GM19240 (cell line): ENCODE results near the gene ELAC1.

ENCODE experiments used
- DNase-seq: peaks from one replicate; pipeline ENCODE4 v3.0.0; 2011; ENCODE audit warnings: low spot score; ENCODE audit not compliant: insufficient read length

Gene ELAC1

DNA sequence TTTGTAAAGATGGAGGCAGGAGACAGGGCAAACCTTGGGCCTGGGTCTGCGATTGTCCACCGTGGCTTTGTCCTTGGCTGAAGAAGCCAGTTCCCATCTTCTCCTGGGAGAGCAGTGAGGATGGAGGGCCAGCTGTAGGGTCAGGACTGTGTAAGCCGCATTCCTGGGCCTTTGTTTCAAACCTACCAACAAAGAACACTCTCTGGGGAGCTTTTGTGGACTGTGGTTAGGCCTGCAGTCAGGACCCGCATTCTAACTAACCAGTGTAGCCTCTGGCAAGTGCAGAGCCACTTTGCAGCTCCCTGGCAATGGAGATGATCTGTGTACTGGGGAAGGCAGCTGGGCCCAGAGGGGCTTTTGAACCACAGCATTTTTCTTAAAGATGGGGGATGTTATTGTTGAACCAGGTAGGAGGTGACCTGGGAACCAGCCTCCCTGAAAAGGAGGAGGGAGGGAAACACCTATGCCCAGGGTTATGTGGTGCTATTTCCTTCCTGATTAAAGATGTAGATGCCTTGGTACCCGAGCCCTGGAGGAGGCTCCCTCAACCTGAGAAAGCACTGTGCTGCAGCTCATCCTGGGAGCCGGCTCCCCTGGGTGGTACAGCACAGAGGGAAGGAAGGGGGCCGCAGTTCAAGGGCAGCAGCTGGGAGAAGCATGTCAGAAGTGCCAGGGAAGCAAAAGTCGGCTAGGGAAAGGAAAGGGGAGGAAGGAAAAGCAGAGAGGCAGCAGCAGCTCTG lies 49.5 kb downstream of the ELAC1 start:
- DNase-seq = no peak

- no peak for DNase-seq
Measured at GRCh38 chr18:51020536-51020935, 52.7 kb downstream of the ELAC1 start.

DNA sequence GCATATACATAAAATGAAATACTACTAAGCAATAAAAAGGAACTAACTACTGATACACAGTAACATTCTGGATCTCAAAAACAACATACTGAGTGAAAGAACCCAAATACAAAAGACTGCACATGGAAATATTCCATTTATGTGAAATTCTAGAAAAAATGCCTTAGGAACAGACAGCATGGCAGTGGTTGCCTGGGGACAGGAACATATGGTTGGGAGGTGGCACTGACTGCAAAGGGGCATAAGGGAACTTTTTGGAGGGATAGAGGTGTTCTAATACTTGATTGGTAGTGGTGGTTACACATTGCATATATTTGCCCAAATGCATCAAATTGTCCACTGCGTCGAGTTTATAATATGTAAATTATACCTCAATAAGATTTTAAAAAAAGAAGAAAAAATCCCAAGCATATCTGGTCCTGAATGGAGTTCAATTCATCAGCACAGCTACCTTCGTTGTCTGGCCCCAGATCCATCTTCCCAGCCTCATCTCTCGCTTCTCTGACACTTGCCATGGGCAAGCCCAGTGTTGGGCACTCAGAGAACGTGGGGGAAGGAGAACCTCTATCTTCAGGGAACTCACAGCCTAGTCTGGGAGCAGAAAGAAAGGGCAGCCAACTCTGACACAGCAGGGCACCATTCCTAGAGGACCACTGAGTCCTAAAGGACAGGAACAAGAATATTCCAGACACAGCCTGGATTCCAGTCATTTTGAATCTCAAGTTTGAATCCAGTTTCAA lies 53.6 kb downstream of the ELAC1 start:
- no peak for DNase-seq

DNA sequence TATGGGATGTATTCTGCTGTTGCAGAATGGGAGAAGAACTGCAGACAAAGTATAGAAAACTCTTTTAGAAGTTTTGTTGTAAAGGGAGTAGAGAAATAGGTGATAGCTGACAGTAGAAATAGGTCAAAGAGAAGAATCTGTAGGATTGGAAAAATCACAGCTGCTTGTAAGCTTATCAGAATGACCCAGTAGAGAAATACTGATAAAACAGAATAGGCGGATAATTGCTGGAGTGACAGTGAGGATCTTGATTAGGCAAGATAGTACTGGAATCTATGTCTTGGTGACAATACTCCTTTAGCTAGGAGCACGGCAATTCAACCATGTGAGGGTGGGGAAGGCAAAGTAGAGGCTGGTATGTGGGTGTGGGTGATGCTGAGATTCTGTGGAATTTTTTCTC lies 57.7 kb downstream of the ELAC1 start:
- DNase-seq = no peak

DNA sequence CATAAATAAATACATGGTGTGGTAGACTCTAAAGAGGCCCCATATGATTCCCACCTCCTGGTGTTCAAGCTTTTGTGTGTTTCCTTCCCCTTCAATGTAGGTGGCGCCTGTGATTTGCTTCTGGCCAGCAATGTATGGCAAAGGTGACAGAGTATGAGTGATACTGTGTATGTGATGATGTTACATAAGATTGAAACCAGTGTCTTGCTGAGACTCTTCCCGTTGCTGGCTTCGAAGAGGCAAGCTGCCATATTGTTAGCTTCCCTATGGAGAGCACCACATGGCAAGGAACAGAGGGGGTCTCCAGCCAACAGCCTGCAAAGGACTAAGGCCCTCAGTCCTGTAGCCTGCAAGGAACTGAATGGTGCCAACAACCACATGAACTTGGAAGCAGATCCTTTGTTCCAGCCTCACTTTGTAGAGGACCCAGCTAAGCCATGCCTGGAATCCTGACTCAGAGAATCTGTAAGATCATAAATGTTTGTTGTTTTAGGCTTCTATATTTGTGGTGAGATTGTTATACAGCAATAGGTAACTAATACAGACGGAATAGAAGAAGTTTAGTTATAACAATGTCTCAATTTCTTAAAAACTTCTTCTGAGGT lies 60.5 kb downstream of the ELAC1 start:
- DNase-seq = no peak

- no peak for DNase-seq
Measured at GRCh38 chr18:51029378-51029693, 61.5 kb downstream of the ELAC1 start.

- peak; percentile 91 for DNase-seq
Measured at GRCh38 chr18:51029694-51030536, 62.1 kb downstream of the ELAC1 start, which contains the start of gene SMAD4. Gene SMAD4 (plus strand): TSS chr18:51030213. CDS start chr18:51047047, 16,834 bp downstream.

DNA sequence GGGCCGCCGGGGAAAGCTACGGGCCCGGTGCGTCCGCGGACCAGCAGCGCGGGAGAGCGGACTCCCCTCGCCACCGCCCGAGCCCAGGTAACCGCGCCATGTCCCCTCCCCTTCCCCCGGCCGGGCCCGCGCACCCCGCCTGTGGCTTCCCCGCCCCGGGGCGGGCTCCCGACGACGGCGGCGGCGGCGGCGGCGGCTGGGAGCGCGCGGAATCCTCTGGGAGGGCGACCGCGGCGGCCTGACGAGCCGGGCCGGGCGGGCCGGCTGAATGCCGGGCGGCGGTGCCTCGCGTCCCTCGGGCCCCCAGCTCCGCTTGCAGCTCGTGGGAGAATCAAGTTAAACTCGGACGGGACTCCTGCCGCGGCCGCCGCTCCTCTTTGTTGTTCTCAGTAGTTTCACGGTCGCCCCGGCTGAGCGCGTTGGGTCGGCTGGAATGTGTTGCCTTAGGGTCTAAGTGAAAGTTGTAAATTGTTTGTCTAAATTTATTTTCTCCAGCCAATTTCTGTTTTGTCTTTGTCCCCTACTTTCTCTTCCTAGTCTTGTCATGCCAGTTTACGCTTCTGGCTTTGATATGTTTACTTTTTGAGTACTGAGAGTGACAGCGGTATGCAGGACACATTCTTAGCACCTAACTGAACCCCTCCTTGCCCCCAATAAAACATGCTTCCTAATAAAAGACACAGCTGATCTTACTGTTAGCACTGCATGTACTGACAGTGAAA lies 62.9 kb downstream of the ELAC1 start:
- no peak for DNase-seq

GRCh38 chr18:51032193-51032592 lies 64.4 kb downstream of the ELAC1 start:
- DNase-seq = no peak

GRCh38 chr18:51037230-51037629 lies 69.4 kb downstream of the ELAC1 start:
- DNase-seq = no peak
